ENCODE results near the gene ANGPTL5.

GRCh38 chr11:101955701-101956100 is 39.4 kb upstream of the ANGPTL5 start:
- no peak for TF ChIP-seq CTCF (IDR thresholded peaks at IDR 0.05)
- no peak for TF ChIP-seq POLR2A (IDR thresholded peaks at IDR 0.05)

Measured in tibial nerve (tissue), 3 donors.